ENCODE results near the gene CEACAM8.
"Not testable (repeated sequence)": the region's sequence is repeated elsewhere in the genome, so short reads cannot be mapped to it uniquely, and the experiment has no call there.

CEACAM8 gene

DNA sequence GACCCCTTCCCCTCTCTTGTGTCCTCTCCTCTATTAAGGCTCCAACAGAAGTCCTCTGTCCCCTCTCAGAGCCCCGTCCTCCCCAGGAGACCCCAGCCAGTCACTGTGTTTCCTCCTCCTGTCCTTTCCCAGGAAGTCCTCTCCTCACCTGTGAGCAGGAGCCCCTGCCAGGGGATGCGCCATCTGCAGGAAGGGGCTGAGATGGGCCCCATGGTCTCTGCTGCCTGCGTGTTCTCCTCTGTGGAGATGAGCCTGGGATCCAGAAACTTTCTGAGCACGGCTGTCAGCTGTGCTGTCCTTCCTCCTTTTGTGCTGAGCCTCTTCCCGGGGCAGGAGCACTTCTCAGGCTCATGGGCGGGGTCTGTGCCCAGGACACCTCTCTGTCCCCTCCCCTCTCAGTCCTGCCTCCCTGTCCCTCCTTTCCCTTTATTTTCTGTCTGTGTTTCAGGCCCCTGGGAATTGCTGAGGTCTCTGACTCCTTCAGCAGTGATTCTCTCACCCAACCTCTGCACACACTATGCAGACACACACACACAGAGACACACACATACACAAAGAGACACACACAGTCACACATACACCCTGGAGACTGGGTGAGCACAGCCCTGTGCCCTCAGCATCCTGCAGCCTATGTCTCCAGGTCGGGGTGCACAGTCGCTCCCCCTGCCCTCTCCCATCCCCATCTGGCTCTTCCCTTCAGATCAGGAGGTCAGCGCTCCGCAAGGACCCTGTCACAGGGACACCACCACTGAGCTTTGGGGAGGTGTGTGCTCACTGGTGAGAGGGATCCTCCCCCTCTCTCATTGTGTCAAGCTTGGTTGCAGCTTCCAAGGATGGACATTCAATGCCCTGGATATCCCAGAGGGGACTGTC, at the start of gene CEACAM8:
TSS of gene CEACAM8 (minus strand) at position 308 of the 873 bp plus-strand sequence. CDS start at position 212, 96 bp downstream.
- Mint-ChIP-seq H3K9me3 (no peaks in the 10 kb centered on the region), H3K27me3 (peaks cover 28 to 49% of the 10 kb centered on the region in 2 donors), H3K36me3 (no peaks in the 10 kb centered on the region), H3K4me3 (no peak within 1 kb of the TSS), H3K27ac (peak within 1 kb of the TSS; percentile 28), H3K4me1 (peaks cover 8 to 14% of the 10 kb centered on the region in 2 donors)
- ATAC-seq (replicated peaks) (no peak), DNase-seq (no peak)

DNA sequence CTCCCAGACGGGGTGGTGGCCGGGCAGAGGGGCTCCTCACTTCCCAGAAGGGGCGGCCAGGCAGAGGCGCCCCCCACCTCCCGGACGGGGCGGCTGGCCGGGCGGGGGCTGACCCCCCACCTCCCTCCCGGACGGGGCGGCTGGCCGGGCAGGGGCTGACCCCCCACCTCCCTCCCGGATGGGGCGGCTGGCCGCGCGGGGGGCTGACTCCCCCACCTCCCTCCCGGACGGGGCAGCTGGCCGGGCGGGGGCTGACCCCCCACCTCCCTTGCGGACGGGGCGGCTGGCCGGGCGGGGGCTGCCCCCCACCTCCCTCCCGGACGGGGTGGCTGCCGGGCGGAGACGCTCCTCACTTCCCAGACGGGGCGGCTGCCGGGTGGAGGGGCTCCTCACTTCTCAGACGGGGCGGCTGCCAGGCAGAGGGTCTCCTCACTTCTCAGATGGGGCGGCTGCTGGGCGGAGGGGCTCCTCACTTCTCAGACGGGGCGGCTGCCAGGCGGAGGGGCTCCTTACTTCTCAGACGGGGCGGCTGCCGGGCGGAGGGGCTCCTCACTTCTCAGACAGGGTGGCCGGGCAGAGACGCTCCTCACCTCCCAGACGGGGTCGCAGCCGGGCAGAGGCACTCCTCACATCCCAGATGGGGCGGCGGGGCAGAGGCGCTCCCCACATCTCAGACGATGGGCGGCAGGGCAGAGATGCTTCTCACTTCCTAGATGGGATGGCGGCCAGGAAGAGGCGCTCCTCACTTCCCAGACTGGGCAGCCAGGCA, 44.8 kb upstream of the CEACAM8 start:
- not testable (repeated sequence) for H3K9me3 Mint-ChIP-seq

GRCh38 chr19:42635233-42635539, 40.5 kb upstream of the CEACAM8 start:
- Mint-ChIP-seq H3K36me3 (no peaks in the 10 kb centered on the region), H3K4me1 (no peaks in the 10 kb centered on the region), H3K4me3 (no peak overlapping the region), H3K27me3 (peaks cover 15 to 41% of the 10 kb centered on the region in 2 donors), H3K27ac (no peak overlapping the region), H3K9me3 (peaks cover 0 to 1% of the 10 kb centered on the region in 2 donors)
- ATAC-seq (replicated peaks): peak in 1 of 2 donors; percentile 16
- DNase-seq: no peak

More for the DNA sequence above, 44.8 kb upstream of the CEACAM8 start:
- H3K4me1 Mint-ChIP-seq; H3K4me3 Mint-ChIP-seq; DNase-seq; H3K27ac Mint-ChIP-seq; ATAC-seq (replicated peaks); H3K36me3 Mint-ChIP-seq: not testable (repeated sequence)
- H3K27me3 Mint-ChIP-seq: peaks cover 8 to 21% of the 10 kb centered on the region in 2 donors

DNA sequence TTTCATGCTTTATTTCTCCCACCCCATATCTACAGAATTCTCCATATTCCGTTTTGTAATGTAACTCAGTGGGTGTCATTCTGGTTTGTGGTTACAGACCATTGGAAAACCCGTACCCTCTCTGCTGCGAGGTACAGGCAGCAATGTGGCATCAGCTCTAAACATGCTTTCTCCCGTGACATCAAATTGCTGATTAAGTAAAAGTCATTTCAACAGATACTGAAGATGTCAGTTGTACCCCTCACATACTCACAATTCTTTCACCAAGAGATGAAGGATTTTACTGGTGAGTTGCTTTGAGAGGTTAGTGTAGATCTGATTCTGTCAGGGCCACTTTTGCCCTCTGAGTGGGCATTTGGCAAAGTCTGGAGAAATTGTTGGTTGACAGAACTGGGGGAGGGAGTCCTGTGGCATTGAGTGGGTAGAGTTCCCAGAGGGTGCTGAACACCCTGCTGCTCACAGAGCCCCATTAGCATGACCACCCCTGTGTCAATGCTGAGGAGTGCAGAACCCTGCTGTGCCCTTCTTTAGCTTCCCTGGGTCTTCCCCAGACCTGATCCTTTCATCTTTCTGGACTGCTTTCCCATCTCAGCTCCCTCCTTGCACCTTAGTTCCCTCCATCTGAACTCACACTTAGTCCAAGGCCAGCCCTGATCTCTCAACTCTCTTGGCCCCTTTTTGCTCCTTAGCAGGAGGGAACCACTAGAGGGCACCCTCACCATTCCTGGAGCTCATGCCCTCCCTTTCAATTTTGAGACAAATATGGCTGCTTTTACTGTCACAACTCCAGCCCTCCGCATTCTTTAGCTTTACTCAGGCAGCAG, 39.9 kb upstream of the CEACAM8 start:
- peak; percentile 69 for ATAC-seq (replicated peaks)
- peaks cover 18 to 46% of the 10 kb centered on the region in 2 donors for H3K27me3 Mint-ChIP-seq
- no peak overlapping the region for H3K27ac Mint-ChIP-seq
- peak; percentile 27 for DNase-seq
- H3K36me3 Mint-ChIP-seq: no peaks in the 10 kb centered on the region
- H3K4me3 Mint-ChIP-seq: no peak overlapping the region
- no peaks in the 10 kb centered on the region for H3K4me1 Mint-ChIP-seq
- peaks cover 0 to 2% of the 10 kb centered on the region in 2 donors for H3K9me3 Mint-ChIP-seq

DNA sequence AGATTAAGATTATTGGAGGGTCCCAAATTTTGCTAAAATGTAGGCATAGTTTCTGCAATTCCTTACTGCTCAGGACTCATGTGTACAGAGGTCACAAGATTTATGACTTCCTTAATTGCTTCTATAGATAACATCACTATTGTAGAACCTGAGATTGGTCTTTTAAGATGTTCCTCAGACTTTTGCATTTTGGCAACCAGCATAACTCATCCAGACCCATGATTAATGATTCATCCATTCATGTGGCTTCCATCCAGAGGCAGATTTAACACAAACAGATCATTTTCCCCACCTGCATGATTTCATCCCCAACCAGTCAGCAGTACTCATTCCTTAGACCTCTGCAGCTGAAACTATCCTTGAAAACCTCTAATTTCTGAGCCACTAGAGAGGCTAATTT, 34.5 kb upstream of the CEACAM8 start:
- peaks cover 0 to 6% of the 10 kb centered on the region in 2 donors for H3K9me3 Mint-ChIP-seq
- DNase-seq (no peak), ATAC-seq (replicated peaks) (no peak)
- H3K27ac Mint-ChIP-seq: no peak overlapping the region
- H3K36me3 Mint-ChIP-seq: no peaks in the 10 kb centered on the region
- H3K4me1 Mint-ChIP-seq: peaks cover 0 to 2% of the 10 kb centered on the region in 2 donors
- H3K4me3 Mint-ChIP-seq: no peak overlapping the region
- peaks cover 35 to 39% of the 10 kb centered on the region in 2 donors for H3K27me3 Mint-ChIP-seq

- Mint-ChIP-seq H3K27me3 (peaks cover 35 to 39% of the 10 kb centered on the region in 2 donors), H3K27ac (no peak overlapping the region), H3K4me3 (no peak overlapping the region), H3K36me3 (no peaks in the 10 kb centered on the region), H3K4me1 (peaks cover 0 to 2% of the 10 kb centered on the region in 2 donors), H3K9me3 (peaks cover 0 to 6% of the 10 kb centered on the region in 2 donors)
- ATAC-seq (replicated peaks) (peak; percentile 52 to 78), DNase-seq (no peak)
Measured at GRCh38 chr19:42628411-42629140, 33.9 kb upstream of the CEACAM8 start.

DNA sequence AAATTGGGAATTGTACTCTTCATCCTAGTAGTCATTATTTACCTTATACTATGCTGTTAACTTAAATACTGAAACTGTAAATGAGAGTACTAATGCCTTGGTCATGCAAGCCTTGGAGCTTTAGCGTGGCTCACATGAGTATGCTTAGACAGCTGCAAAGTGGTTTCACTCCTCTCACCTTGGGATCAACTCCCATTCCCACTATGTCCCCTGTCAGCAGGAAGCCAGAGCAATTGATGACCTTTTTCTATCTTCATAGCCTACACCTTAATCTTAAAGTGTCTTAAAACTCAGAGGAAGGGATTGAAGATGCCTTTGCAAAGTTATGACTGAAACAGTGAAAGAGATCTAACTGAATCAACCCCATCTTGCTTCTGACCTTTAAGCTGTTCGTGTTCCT, 33.2 kb upstream of the CEACAM8 start:
- peaks cover 31 to 33% of the 10 kb centered on the region in 2 donors for H3K27me3 Mint-ChIP-seq

GRCh38 chr19:42626181-42626580, 31.5 kb upstream of the CEACAM8 start:
- DNase-seq (no peak), ATAC-seq (replicated peaks) (no peak)
- Mint-ChIP-seq H3K9me3 (peaks cover 0 to 6% of the 10 kb centered on the region in 2 donors), H3K4me3 (no peak overlapping the region), H3K4me1 (peaks cover 0 to 2% of the 10 kb centered on the region in 2 donors), H3K27ac (no peak overlapping the region), H3K27me3 (peaks cover 24 to 28% of the 10 kb centered on the region in 2 donors), H3K36me3 (no peaks in the 10 kb centered on the region)

More for the DNA sequence above, 33.2 kb upstream of the CEACAM8 start:
- ATAC-seq (replicated peaks) (no peak), DNase-seq (no peak)
- H3K27ac Mint-ChIP-seq: no peak overlapping the region
- peaks cover 0 to 6% of the 10 kb centered on the region in 2 donors for H3K9me3 Mint-ChIP-seq
- no peak overlapping the region for H3K4me3 Mint-ChIP-seq
- no peaks in the 10 kb centered on the region for H3K36me3 Mint-ChIP-seq
- peaks cover 0 to 2% of the 10 kb centered on the region in 2 donors for H3K4me1 Mint-ChIP-seq

GRCh38 chr19:42619271-42619670, 24.5 kb upstream of the CEACAM8 start:
- no peak for ATAC-seq (replicated peaks)
- Mint-ChIP-seq H3K9me3 (no peaks in the 10 kb centered on the region), H3K4me3 (no peak overlapping the region), H3K27ac (no peak overlapping the region), H3K36me3 (no peaks in the 10 kb centered on the region), H3K4me1 (no peaks in the 10 kb centered on the region), H3K27me3 (peaks cover 17 to 25% of the 10 kb centered on the region in 2 donors)
- DNase-seq: no peak

- H3K36me3 Mint-ChIP-seq: no peaks in the 10 kb centered on the region
- ATAC-seq (replicated peaks) (no peak), DNase-seq (no peak)
- H3K4me1 Mint-ChIP-seq: no peaks in the 10 kb centered on the region
- peaks cover 15 to 21% of the 10 kb centered on the region in 2 donors for H3K27me3 Mint-ChIP-seq
- no peaks in the 10 kb centered on the region for H3K9me3 Mint-ChIP-seq
- no peak overlapping the region for H3K4me3 Mint-ChIP-seq
- no peak overlapping the region for H3K27ac Mint-ChIP-seq
Measured at GRCh38 chr19:42613666-42614065, 18.9 kb upstream of the CEACAM8 start.

DNA sequence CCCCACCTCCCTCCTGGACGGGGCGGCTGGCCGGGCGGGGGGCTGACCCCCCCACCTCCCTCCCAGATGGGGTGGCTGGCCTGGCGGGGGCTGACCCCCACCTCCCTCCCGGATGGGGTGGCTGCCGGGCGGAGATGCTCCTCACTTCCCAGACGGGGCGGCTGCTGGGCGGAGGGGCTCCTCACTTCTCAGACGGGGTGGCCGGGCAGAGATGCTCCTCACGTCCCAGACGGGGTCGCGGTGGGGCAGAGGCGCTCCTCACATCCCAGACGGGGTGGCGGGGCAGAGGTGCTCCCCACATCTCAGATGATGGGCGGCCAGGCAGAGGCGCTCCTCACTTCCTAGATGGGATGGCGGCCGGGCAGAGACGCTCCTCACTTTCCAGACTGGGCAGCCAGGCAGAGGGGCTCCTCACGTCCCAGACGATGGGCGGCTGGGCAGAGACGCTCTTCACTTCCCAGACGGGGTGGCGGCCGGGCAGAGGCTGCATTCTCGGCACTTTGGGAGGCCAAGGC, 15.7 kb upstream of the CEACAM8 start:
- not testable (repeated sequence) for H3K4me3 Mint-ChIP-seq; H3K36me3 Mint-ChIP-seq; DNase-seq; ATAC-seq (replicated peaks); H3K27ac Mint-ChIP-seq; H3K9me3 Mint-ChIP-seq; H3K4me1 Mint-ChIP-seq
- H3K27me3 Mint-ChIP-seq: peaks cover 30 to 32% of the 10 kb centered on the region in 2 donors

DNA sequence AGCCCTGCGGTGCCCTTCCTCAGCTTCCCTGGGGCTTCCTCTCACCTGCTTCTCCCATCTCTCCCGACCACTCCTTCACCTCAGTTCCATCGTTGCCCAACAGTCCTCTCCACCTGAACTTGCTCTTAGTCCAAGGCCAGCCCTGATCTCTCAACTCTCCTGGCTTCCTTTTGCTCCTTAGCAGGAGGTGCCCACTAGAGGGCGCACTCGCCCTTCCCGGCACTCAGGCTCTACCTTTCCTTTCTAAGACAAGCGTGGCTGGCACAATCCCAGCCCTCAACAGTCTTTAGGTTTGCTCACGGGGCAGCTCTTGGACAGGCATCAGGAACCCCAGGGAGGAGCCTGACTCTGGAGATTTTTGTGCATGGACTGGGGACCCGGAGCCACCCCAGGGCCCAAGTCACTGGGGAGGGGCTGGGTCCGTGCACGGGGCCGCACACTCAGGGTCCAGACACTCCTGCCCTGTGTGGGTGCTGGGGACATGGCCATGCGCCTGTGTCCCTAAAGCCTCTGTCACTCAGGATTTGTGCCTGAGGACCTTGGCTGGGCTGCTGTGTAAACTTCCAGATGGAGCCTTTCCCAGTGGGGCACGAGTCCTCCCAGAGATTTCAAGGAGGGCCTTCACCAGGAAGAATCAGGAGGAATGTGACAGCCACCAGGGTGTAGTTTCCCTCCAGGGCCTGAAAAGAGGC, 12.1 kb upstream of the CEACAM8 start:
- no peaks in the 10 kb centered on the region for H3K36me3 Mint-ChIP-seq
- H3K27me3 Mint-ChIP-seq: peaks cover 44 to 45% of the 10 kb centered on the region in 2 donors
- no peaks in the 10 kb centered on the region for H3K9me3 Mint-ChIP-seq
- H3K27ac Mint-ChIP-seq: no peak overlapping the region
- ATAC-seq (replicated peaks): peak; percentile 61 to 79
- peaks cover 0 to 3% of the 10 kb centered on the region in 2 donors for H3K4me1 Mint-ChIP-seq
- H3K4me3 Mint-ChIP-seq: no peak overlapping the region
- DNase-seq: peak; percentile 12
